Thoracic aorta (tissue), 2 donors: Measurements from ENCODE around the gene ETNK2. TPM values are rescaled to one million over a fixed set of nuclear protein-coding genes. Genes with fewer than 3 reads are reported as not detected.
A peak's percentile ranks its signal among the peaks of the same experiment; 100 is the strongest.

ENCODE experiments used
- ATAC-seq: fragments of 150-250 bp; one replicate; pipeline ENCODE4 v1.8.0; 2017; ENCODE audit warnings: low read depth; ENCODE audit not compliant: insufficient number of reproducible peaks, low FRiP score
- DNase-seq: peaks from one replicate; pipeline ENCODE4 v3.0.0-alpha.2; 2020; ENCODE audit warnings: low spot score
- H3K27ac ChIP-seq, 2 donors: fragments of 200-600 bp; sonication (generic); 1 replicate in 1 of 2; 2 replicates in 1 of 2; pipeline ENCODE4 v1.5.1; 2016; ENCODE audit warnings: mild to moderate bottlenecking in 2 of 2, moderate library complexity in 2 of 2
- H3K27me3 ChIP-seq: fragments of 200-600 bp; sonication (generic); replicated peaks from 2 replicates; pipeline ENCODE4 v1.6.0; 2016; ENCODE audit warnings: mild to moderate bottlenecking; ENCODE audit not compliant: insufficient read depth
- H3K36me3 ChIP-seq: fragments of 200-600 bp; sonication (generic); one replicate; pipeline ENCODE4 v1.5.1; 2016
- H3K4me1 ChIP-seq, 2 donors: fragments of 200-600 bp; sonication (generic); 1 replicate in 1 of 2; 2 replicates in 1 of 2; pipeline versions ENCODE4 v1.5.1 to v1.6.0; 2016; ENCODE audit warnings: low read depth in 2 of 2, mild to moderate bottlenecking in 1 of 2; ENCODE audit not compliant: control insufficient read depth in 1 of 2
- H3K4me3 ChIP-seq: fragments of 200-600 bp; sonication (generic); 2 replicates; pipeline ENCODE4 v1.5.1; 2016; ENCODE audit warnings: mild to moderate bottlenecking
- H3K9me3 ChIP-seq: fragments of 200-600 bp; sonication (generic); 2 replicates; pipeline ENCODE4 v1.5.1; 2016
- total RNA-seq, 2 donors: library from RNA; depleted of rRNA; stranded (reverse); fragments of >200 nt; gene quantifications; one replicate each; pipeline versions ENCODE4 v1.1.0 to v1.2.3, GENCODE V29; 2016
- TF ChIP-seq, protein P1 (sequence below): fragments of 200-600 bp; sonication (generic); IDR thresholded peaks from one replicate; pipeline ENCODE4 v1.5.1; 2019; ENCODE audit warnings: antibody characterized with exemption

The ETNK2 gene
- total RNA-seq, 2 donors from 2014 or later = 18.0 to 24.5 TPM

GRCh38 chr1:204192046-204192445 lies 40.2 kb upstream of the ETNK2 start:
- TF ChIP-seq, protein P1, sequence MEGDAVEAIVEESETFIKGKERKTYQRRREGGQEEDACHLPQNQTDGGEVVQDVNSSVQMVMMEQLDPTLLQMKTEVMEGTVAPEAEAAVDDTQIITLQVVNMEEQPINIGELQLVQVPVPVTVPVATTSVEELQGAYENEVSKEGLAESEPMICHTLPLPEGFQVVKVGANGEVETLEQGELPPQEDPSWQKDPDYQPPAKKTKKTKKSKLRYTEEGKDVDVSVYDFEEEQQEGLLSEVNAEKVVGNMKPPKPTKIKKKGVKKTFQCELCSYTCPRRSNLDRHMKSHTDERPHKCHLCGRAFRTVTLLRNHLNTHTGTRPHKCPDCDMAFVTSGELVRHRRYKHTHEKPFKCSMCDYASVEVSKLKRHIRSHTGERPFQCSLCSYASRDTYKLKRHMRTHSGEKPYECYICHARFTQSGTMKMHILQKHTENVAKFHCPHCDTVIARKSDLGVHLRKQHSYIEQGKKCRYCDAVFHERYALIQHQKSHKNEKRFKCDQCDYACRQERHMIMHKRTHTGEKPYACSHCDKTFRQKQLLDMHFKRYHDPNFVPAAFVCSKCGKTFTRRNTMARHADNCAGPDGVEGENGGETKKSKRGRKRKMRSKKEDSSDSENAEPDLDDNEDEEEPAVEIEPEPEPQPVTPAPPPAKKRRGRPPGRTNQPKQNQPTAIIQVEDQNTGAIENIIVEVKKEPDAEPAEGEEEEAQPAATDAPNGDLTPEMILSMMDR = no peak
- Histone ChIP-seq H3K27ac (no peak overlapping the region), H3K36me3 (no peaks in the 10 kb centered on the region), H3K4me3 (no peak overlapping the region), H3K9me3 (no peaks in the 10 kb centered on the region), H3K4me1 (no peaks in the 10 kb centered on the region), H3K27me3 (no peaks in the 10 kb centered on the region)
- ATAC-seq (no peak), DNase-seq (no peak)

DNA sequence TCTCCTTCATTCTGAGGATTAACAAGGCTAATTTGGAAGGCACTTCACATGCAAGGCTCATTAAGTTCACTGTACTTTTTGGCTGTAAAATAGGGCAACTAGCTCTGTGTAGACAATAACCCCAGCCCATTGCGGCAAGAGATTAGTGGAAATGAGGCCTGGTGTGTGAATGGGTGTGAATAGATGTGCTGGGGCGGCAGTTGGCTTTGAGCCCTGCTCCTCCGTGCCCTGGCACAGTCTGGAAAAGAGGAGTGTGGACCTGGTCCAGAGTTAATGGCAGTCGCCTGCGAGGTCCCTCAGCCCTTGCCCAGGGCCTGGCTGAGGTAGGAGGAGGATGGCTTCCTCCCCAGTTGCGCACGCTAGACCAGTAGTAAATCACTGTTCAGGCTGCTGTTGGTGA lies 39.6 kb upstream of the ETNK2 start:
- DNase-seq (no peak), ATAC-seq (no peak)
- Histone ChIP-seq H3K4me1 (no peaks in the 10 kb centered on the region), H3K27ac (no peak overlapping the region), H3K4me3 (no peak overlapping the region), H3K9me3 (no peaks in the 10 kb centered on the region), H3K27me3 (no peaks in the 10 kb centered on the region), H3K36me3 (no peaks in the 10 kb centered on the region)
- TF ChIP-seq, protein P1 = no peak

DNA sequence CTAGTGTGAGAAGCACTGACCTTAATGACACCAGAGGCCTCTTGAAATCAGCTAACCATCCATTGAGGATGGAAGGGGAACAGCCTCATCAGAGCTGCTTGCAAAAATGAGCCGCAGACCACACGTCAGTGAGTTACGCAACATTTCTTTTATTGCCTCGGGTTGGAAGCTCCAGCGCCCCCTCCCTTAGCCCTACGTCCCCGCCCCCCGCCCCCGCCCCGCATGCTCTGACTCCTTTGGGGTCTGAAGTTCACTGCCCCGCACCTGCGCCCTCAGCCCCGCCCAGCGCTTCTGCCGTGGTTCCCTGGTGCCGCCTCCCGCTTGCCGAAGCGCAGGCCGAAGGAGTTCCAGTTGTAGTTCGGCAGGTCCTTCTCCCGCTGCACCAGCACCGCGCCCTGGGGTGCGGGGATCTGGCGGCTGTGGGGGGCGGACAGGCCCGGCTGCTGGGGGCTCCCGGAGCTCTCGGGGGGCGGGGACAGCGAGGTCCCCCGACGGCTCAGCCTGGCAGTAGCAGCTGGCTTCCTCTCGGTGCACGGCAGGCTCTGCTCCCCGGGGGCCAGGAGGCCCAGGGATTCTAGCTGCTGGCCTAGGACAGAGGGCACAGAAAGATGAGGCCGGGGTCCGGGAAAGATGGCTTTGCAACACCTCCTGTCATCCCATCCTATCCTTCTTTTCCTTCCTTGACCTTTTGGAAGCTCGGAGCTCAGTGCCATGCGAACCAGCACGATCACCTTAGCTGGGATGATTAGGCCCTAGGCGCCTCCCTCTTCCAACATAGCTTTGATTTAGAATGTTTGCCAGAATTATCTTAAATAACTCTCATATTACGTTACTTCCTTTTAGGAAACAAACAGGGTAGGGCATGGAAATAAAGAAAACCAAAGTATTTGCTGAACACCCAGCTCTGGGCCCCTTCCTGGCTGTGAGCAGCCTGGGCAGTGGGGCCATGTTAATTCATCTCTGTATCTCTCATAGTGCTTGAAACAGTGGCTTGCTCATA lies 38.7 kb upstream of the ETNK2 start:
- peak overlapping the region; percentile 41 for H3K4me3 ChIP-seq
- no peaks in the 10 kb centered on the region for H3K27me3 ChIP-seq

GRCh38 chr1:204188959-204189639 lies 37.3 kb upstream of the ETNK2 start:
- ATAC-seq (no peak), DNase-seq (no peak)
- Histone ChIP-seq H3K4me3 (no peak overlapping the region), H3K27ac (no peak overlapping the region), H3K36me3 (no peaks in the 10 kb centered on the region), H3K27me3 (no peaks in the 10 kb centered on the region), H3K9me3 (no peaks in the 10 kb centered on the region), H3K4me1 (no peaks in the 10 kb centered on the region)
- TF ChIP-seq, protein P1 = no peak

More for the DNA sequence above, 38.7 kb upstream of the ETNK2 start:
- Histone ChIP-seq H3K36me3 (no peaks in the 10 kb centered on the region), H3K4me1 (no peaks in the 10 kb centered on the region), H3K27ac (no peak overlapping the region), H3K9me3 (no peaks in the 10 kb centered on the region)
- TF ChIP-seq, protein P1 = no peak
- DNase-seq (no peak), ATAC-seq (no peak)

- Histone ChIP-seq H3K4me1 (no peaks in the 10 kb centered on the region), H3K4me3 (no peak overlapping the region), H3K36me3 (no peaks in the 10 kb centered on the region), H3K9me3 (no peaks in the 10 kb centered on the region), H3K27me3 (no peaks in the 10 kb centered on the region), H3K27ac (no peak overlapping the region)
- TF ChIP-seq, protein P1 = no peak
- no peak for ATAC-seq
- DNase-seq = no peak
Observed at GRCh38 chr1:204186597-204186996, 34.8 kb upstream of the ETNK2 start.
